Common myeloid progenitor, CD34-positive (primary cell): ENCODE data around the gene KIAA1217.

Experiments
- CTCF ChIA-PET: fragments of 350-600 bp; sonication (Branson Sonifier 250); formaldehyde crosslinking; loops from one replicate; lab custom pipeline; 2021; ENCODE audit warnings: antibody characterized with exemption; lab: Charles Lee
- POLR2A ChIA-PET: fragments of 350-600 bp; sonication (Branson Sonifier 250); formaldehyde crosslinking; loops from one replicate; lab custom pipeline; 2021; ENCODE audit warnings: antibody characterized with exemption; lab: Charles Lee
- DNase-seq, 3 donors: peaks; one replicate each; pipeline versions ENCODE4 v3.0.0 to v3.0.0-alpha.2; 2013
- H3K27ac ChIP-seq, 2 experiments: 1 replicate in 1 of 2; 2 replicates in 1 of 2; pipeline ENCODE4 v1.7.0; 2013; ENCODE audit warnings: inconsistent platforms in 2 of 2, low read length in 2 of 2, mild to moderate bottlenecking in 2 of 2, low read depth in 1 of 2, moderate library complexity in 1 of 2; ENCODE audit not compliant: severe bottlenecking in 2 of 2, insufficient read depth in 1 of 2, poor library complexity in 1 of 2
- H3K27me3 ChIP-seq, 5 experiments: replicated peaks in 2 of 5; 1 replicate in 3 of 5; 2 replicates in 2 of 5; pipeline versions ENCODE4 v1.6.1 to v1.7.0; 2013; ENCODE audit warnings: low read length in 4 of 5, mild to moderate bottlenecking in 2 of 5, moderate library complexity in 2 of 5, inconsistent platforms in 1 of 5; ENCODE audit not compliant: insufficient read depth in 5 of 5, control insufficient read depth in 4 of 5
- H3K36me3 ChIP-seq, 4 experiments: 1 replicate in 2 of 4; 2 replicates in 2 of 4; pipeline versions ENCODE4 v1.6.1 to v1.7.0; 2013; ENCODE audit warnings: low read length in 3 of 4, control low read depth in 1 of 4, mild to moderate bottlenecking in 1 of 4; ENCODE audit not compliant: control insufficient read depth in 4 of 4, insufficient read depth in 4 of 4
- H3K4me1 ChIP-seq, 4 experiments: 1 replicate in 3 of 4; 2 replicates in 1 of 4; pipeline versions ENCODE4 v1.6.1 to v1.7.1; 2013; ENCODE audit warnings: low read length in 3 of 4, mild to moderate bottlenecking in 3 of 4, control low read depth in 1 of 4, inconsistent platforms in 1 of 4, moderate library complexity in 1 of 4; ENCODE audit not compliant: control insufficient read depth in 4 of 4, insufficient read depth in 4 of 4; ENCODE audit errors: control extremely low read depth in 1 of 4
- H3K4me3 ChIP-seq, 7 experiments: 1 replicate in 4 of 7; 2 replicates in 3 of 7; pipeline versions ENCODE4 v1.5.1 to v1.7.0; 2013; ENCODE audit warnings: mild to moderate bottlenecking in 7 of 7, low read length in 6 of 7, moderate library complexity in 6 of 7, inconsistent platforms in 2 of 7, low read depth in 2 of 7, control low read depth in 1 of 7; ENCODE audit not compliant: insufficient read depth in 4 of 7, control insufficient read depth in 1 of 7; ENCODE audit errors: extremely low read depth in 1 of 7
- H3K9me3 ChIP-seq, 5 experiments: 1 replicate in 4 of 5; 2 replicates in 1 of 5; pipeline versions ENCODE4 v1.6.1 to v1.7.1; 2013; ENCODE audit warnings: low read length in 4 of 5, mild to moderate bottlenecking in 2 of 5, inconsistent platforms in 1 of 5, low read depth in 1 of 5, moderate library complexity in 1 of 5; ENCODE audit not compliant: control insufficient read depth in 4 of 5, insufficient read depth in 2 of 5; ENCODE audit errors: control extremely low read depth in 1 of 5
- whole genome bisulfite sequencing: methylation state at CpG from one replicate; pipeline ENCODE4 v1.1.5; 2013; ENCODE audit not compliant: insufficient coverage; 5-methylcytosine and 5-hydroxymethylcytosine counted together

KIAA1217 gene

DNA sequence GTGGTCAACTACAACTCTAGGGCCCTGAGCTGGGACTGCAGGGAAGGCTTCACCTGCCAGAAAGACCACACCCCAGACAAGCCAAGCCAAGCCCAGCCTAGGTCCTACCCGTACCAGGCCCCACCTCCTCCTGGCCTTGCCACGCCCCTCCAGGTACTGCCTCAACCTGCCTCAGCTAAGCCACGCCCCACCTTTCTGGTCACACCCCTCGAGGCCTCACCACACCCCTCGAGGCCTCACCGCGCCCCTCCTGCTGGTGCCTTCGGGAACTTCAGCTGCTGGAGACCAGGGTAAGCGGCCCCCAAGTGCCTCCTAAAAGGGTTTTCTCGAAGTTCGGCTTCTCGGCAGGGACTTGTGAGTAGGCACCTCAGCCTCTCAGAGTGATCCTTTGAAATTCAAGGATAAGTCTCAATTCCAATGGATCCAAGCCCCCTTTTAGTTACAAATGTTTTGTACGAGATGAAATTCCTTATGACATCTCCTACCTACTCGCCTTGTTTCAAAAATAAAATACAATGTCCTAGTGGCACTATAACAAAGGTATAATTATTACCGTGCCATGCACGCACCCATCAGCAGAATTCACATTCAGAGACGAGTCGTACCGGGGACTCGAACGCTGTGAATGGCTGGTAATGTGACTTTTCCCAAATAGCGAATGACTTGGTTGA, 343.5 kb downstream of the KIAA1217 start:
- no peak overlapping the region for H3K4me3 ChIP-seq
- DNase-seq = peak in 1 of 3 donors; percentile 7
- no peaks in the 10 kb centered on the region for H3K9me3 ChIP-seq
- CTCF ChIA-PET = interaction anchor here (1.2 kb wide), 1 partner anchor 32 kb away, joined by 3 read pairs; no protein-coding TSS in a partner anchor
- WGBS = 96% methylated on average over 21 of the region's 22 CpGs
- H3K27me3 ChIP-seq = no peaks in the 10 kb centered on the region
- H3K4me1 ChIP-seq = peaks cover 0 to 15% (median 10%) of the 10 kb centered on the region in 4 experiments
- H3K36me3 ChIP-seq = no peaks in the 10 kb centered on the region
- POLR2A ChIA-PET = no interaction called here
- H3K27ac ChIP-seq = no peak overlapping the region

- ChIA-PET CTCF (no interaction called here), POLR2A (no interaction called here)
- WGBS = 89% methylated on average over 8 of the region's 10 CpGs
- no peaks in the 10 kb centered on the region for H3K36me3 ChIP-seq
- H3K4me3 ChIP-seq = no peak overlapping the region
- no peaks in the 10 kb centered on the region for H3K27me3 ChIP-seq
- H3K27ac ChIP-seq = no peak overlapping the region
- peaks cover 0 to 15% (median 10%) of the 10 kb centered on the region in 4 experiments for H3K4me1 ChIP-seq
- DNase-seq = no peak
- no peaks in the 10 kb centered on the region for H3K9me3 ChIP-seq
Measured at GRCh38 chr10:24553051-24553612, 344.2 kb downstream of the KIAA1217 start.

- Histone ChIP-seq H3K4me1 (peaks cover 0 to 15% (median 10%) of the 10 kb centered on the region in 4 experiments), H3K36me3 (no peaks in the 10 kb centered on the region), H3K9me3 (no peaks in the 10 kb centered on the region), H3K27ac (no peak overlapping the region), H3K27me3 (no peaks in the 10 kb centered on the region), H3K4me3 (no peak overlapping the region)
- CTCF ChIA-PET = no interaction called here
- no peak for DNase-seq
- POLR2A ChIA-PET = interaction anchor here (0.7 kb wide), 1 partner anchor 204 kb away, joined by 3 read pairs; no protein-coding TSS in a partner anchor
- WGBS = 98% methylated on average over 7 of the region's 7 CpGs
Measured at GRCh38 chr10:24554036-24554435, 345.1 kb downstream of the KIAA1217 start.

- CTCF ChIA-PET = interaction anchor here (0.6 to 2.1 kb wide), 4 partner anchors 14 to 1109 kb away, joined by 3 to 6 read pairs (median 3); no protein-coding TSS in a partner anchor
Measured at GRCh38 chr10:24556126-24556749, 347.3 kb downstream of the KIAA1217 start.

GRCh38 chr10:24556750-24557742, 348.1 kb downstream of the KIAA1217 start:
- H3K4me3 ChIP-seq = peak overlapping the region in 1 of 7 experiments; percentile 5
- CTCF ChIA-PET = interaction anchor here (1.3 to 2.1 kb wide), 4 partner anchors 13 to 564 kb away, joined by 3 to 6 read pairs (median 3); no protein-coding TSS in a partner anchor
- DNase-seq = peak; percentile 57 to 78 (median 69)
- H3K9me3 ChIP-seq = peaks cover 0 to 8% (median 0%) of the 10 kb centered on the region in 5 experiments
- H3K36me3 ChIP-seq = no peaks in the 10 kb centered on the region
- no peak overlapping the region for H3K27ac ChIP-seq
- H3K4me1 ChIP-seq = peaks cover 0 to 15% (median 10%) of the 10 kb centered on the region in 4 experiments
- WGBS = 54% methylated on average over 16 of the region's 24 CpGs
- POLR2A ChIA-PET = interaction anchor here (1.1 kb wide), 1 partner anchor 52 kb away, joined by 3 read pairs; no protein-coding TSS in a partner anchor
- no peaks in the 10 kb centered on the region for H3K27me3 ChIP-seq

More at GRCh38 chr10:24556126-24556749, 347.3 kb downstream of the KIAA1217 start:
- Histone ChIP-seq H3K4me3 (no peak overlapping the region), H3K4me1 (peaks cover 0 to 15% (median 10%) of the 10 kb centered on the region in 4 experiments), H3K27me3 (no peaks in the 10 kb centered on the region), H3K27ac (no peak overlapping the region), H3K36me3 (no peaks in the 10 kb centered on the region), H3K9me3 (peaks cover 0 to 8% (median 0%) of the 10 kb centered on the region in 5 experiments)
- POLR2A ChIA-PET = interaction anchor here (1.1 kb wide), 1 partner anchor 51 kb away, joined by 3 read pairs; no protein-coding TSS in a partner anchor
- peak in 1 of 3 donors; percentile 6 for DNase-seq
- WGBS = 76% methylated on average over 4 of the region's 4 CpGs

DNA sequence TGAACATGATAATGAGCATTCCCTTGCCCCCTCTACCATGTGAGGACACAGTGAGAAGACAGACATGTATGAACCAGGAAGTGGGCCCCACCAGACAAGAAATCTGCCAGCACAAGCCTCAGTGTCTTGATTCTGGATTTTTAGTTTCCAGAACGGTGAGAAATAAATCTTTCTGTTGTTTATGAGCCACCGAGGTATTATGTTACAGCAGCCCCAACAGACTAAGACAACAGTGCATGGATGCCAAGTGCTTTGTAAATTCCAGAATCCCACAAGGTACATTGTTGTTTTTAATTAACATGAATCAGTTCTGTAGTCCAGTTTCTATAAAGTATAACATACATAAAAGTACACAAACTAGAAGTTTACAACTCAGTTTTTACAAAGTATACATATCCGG, 352.5 kb downstream of the KIAA1217 start:
- DNase-seq = no peak
- H3K36me3 ChIP-seq = no peaks in the 10 kb centered on the region
- H3K4me1 ChIP-seq = peaks cover 0 to 9% (median 6%) of the 10 kb centered on the region in 4 experiments
- no peak overlapping the region for H3K4me3 ChIP-seq
- no peaks in the 10 kb centered on the region for H3K27me3 ChIP-seq
- ChIA-PET POLR2A (no interaction called here), CTCF (no interaction called here)
- 94% methylated on average over 3 of the region's 3 CpGs for WGBS
- peaks cover 0 to 8% (median 1%) of the 10 kb centered on the region in 5 experiments for H3K9me3 ChIP-seq
- no peak overlapping the region for H3K27ac ChIP-seq
